ENCODE results near the gene SGCA.

Gene SGCA

GRCh38 chr17:50212121-50212843 is 46.5 kb downstream of the SGCA start:
- Histone ChIP-seq H3K4me1 (ENCODE audit: insufficient read depth, low read length) (peaks cover 56% of the 10 kb centered on the region), H3K4me3 (ENCODE audit: low read depth in 1 of 2, low read length in 2 of 2) (peak overlapping the region in 1 of 2 donors; percentile 12), H3K27ac (ENCODE audit: low read depth, low read length) (peak overlapping the region; percentile 59), H3K27me3 (ENCODE audit: control insufficient read depth in 1 of 2, insufficient read depth in 2 of 2, low read length in 2 of 2) (no peaks in the 10 kb centered on the region), H3K9ac (ENCODE audit: low read length) (peak overlapping the region; percentile 18), H3K9me3 (ENCODE audit: low read length) (no peaks in the 10 kb centered on the region), H3K36me3 (ENCODE audit: insufficient read depth, low read length) (no peaks in the 10 kb centered on the region)

- H3K27ac ChIP-seq (ENCODE audit: low read depth, low read length) = no peak overlapping the region
- peaks cover 49% of the 10 kb centered on the region for H3K4me1 ChIP-seq (ENCODE audit: insufficient read depth, low read length)
- H3K9ac ChIP-seq (ENCODE audit: low read length) = no peak overlapping the region
- no peaks in the 10 kb centered on the region for H3K36me3 ChIP-seq (ENCODE audit: insufficient read depth, low read length)
- H3K27me3 ChIP-seq (ENCODE audit: control insufficient read depth in 1 of 2, insufficient read depth in 2 of 2, low read length in 2 of 2) = no peaks in the 10 kb centered on the region
- no peak overlapping the region for H3K4me3 ChIP-seq (ENCODE audit: low read depth in 1 of 2, low read length in 2 of 2)
- no peaks in the 10 kb centered on the region for H3K9me3 ChIP-seq (ENCODE audit: low read length)
Measured at GRCh38 chr17:50213026-50214022, 47.5 kb downstream of the SGCA start.

GRCh38 chr17:50214976-50215760 is 49.4 kb downstream of the SGCA start:
- Histone ChIP-seq H3K9me3 (ENCODE audit: low read length) (no peaks in the 10 kb centered on the region), H3K4me1 (ENCODE audit: insufficient read depth, low read length) (peaks cover 43% of the 10 kb centered on the region), H3K4me3 (ENCODE audit: low read depth in 1 of 2, low read length in 2 of 2) (no peak overlapping the region), H3K27ac (ENCODE audit: low read depth, low read length) (no peak overlapping the region), H3K9ac (ENCODE audit: low read length) (no peak overlapping the region), H3K27me3 (ENCODE audit: control insufficient read depth in 1 of 2, insufficient read depth in 2 of 2, low read length in 2 of 2) (no peaks in the 10 kb centered on the region), H3K36me3 (ENCODE audit: insufficient read depth, low read length) (no peaks in the 10 kb centered on the region)

DNA sequence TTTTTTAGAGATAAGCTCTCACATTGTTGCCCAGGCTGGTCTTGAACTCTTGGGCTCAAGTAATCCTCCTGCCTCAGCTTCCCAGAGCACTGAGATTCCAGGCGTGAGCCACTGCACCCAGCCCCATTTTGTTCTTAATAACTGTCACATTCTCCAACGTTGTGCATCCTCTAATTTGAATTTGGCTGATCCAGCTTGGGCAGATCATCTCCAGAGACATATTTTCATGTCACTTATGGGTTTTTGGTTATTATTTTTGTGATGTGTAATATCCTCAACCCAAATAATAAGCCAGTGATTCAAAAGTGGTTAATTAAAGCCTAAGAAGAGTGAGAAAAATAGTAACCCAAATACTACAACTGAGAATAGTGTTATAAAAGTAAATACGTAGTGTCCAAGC is 51.8 kb downstream of the SGCA start:
- no peak overlapping the region for H3K4me3 ChIP-seq (ENCODE audit: low read depth in 1 of 2, low read length in 2 of 2)
- H3K9ac ChIP-seq (ENCODE audit: low read length) = no peak overlapping the region
- H3K27me3 ChIP-seq (ENCODE audit: control insufficient read depth in 1 of 2, insufficient read depth in 2 of 2, low read length in 2 of 2) = no peaks in the 10 kb centered on the region
- no peaks in the 10 kb centered on the region for H3K9me3 ChIP-seq (ENCODE audit: low read length)
- peaks cover 30% of the 10 kb centered on the region for H3K4me1 ChIP-seq (ENCODE audit: insufficient read depth, low read length)
- H3K36me3 ChIP-seq (ENCODE audit: insufficient read depth, low read length) = no peaks in the 10 kb centered on the region
- H3K27ac ChIP-seq (ENCODE audit: low read depth, low read length) = peak overlapping the region; percentile 60

GRCh38 chr17:50218071-50218759 is 52.4 kb downstream of the SGCA start:
- H3K9me3 ChIP-seq (ENCODE audit: low read length) = no peaks in the 10 kb centered on the region
- H3K4me1 ChIP-seq (ENCODE audit: insufficient read depth, low read length) = peaks cover 32% of the 10 kb centered on the region
- no peak overlapping the region for H3K9ac ChIP-seq (ENCODE audit: low read length)
- H3K27ac ChIP-seq (ENCODE audit: low read depth, low read length) = peak overlapping the region; percentile 31
- H3K4me3 ChIP-seq (ENCODE audit: low read depth in 1 of 2, low read length in 2 of 2) = no peak overlapping the region
- H3K27me3 ChIP-seq (ENCODE audit: control insufficient read depth in 1 of 2, insufficient read depth in 2 of 2, low read length in 2 of 2) = no peaks in the 10 kb centered on the region
- no peaks in the 10 kb centered on the region for H3K36me3 ChIP-seq (ENCODE audit: insufficient read depth, low read length)

DNA sequence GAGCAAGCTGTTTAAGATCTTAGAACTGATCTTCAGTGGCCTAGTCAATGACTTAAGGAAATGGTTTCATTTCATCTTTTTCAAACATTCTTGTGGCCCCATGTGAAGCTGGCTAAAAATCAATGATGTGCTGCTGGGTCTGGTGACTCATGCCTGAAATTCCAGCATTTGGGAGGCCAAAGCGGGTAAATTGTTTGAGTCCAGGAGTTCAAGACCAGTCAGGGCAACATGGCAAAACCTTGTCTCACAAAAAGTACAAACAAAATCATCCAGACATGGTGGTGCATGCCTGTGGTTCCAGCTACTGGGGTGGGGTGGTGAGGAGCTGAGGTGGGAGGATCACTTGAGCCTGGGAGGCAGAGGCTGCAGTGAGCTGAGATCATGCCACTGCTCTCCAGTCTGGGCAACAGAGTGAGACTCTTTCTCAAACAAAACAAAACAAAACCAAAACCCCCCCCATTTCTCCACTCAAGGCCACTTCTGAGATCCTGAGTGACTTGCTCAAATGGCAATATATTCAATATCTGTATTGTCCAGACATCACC is 53.0 kb downstream of the SGCA start:
- H3K9ac ChIP-seq (ENCODE audit: low read length) = no peak overlapping the region
- no peaks in the 10 kb centered on the region for H3K27me3 ChIP-seq (ENCODE audit: control insufficient read depth in 1 of 2, insufficient read depth in 2 of 2, low read length in 2 of 2)
- H3K4me3 ChIP-seq (ENCODE audit: low read depth in 1 of 2, low read length in 2 of 2) = no peak overlapping the region
- H3K36me3 ChIP-seq (ENCODE audit: insufficient read depth, low read length) = no peaks in the 10 kb centered on the region
- H3K27ac ChIP-seq (ENCODE audit: low read depth, low read length) = no peak overlapping the region
- no peaks in the 10 kb centered on the region for H3K9me3 ChIP-seq (ENCODE audit: low read length)
- H3K4me1 ChIP-seq (ENCODE audit: insufficient read depth, low read length) = peaks cover 33% of the 10 kb centered on the region

DNA sequence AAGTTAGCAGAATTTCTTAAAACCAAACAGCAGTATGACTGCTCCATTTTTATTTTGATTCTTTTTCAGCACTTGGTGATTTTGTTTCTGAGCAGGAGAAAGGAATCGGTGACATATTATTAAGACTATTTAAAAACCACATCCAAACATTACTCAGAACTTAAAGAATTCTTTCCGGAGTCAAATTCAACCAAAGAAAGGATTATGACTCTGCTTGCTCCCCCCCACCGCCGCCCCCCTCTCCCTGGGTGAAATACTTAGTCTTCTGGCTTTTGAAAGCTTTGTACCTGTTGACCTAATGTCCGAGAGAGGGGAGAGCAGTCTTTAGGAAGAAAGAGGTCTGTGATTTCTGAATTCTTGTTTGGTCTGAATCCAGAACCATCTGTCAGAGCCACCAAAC is 53.5 kb downstream of the SGCA start:
- no peaks in the 10 kb centered on the region for H3K36me3 ChIP-seq (ENCODE audit: insufficient read depth, low read length)
- H3K27me3 ChIP-seq (ENCODE audit: control insufficient read depth in 1 of 2, insufficient read depth in 2 of 2, low read length in 2 of 2) = no peaks in the 10 kb centered on the region
- peak overlapping the region; percentile 9 for H3K27ac ChIP-seq (ENCODE audit: low read depth, low read length)
- H3K4me3 ChIP-seq (ENCODE audit: low read depth in 1 of 2, low read length in 2 of 2) = no peak overlapping the region
- H3K9me3 ChIP-seq (ENCODE audit: low read length) = no peaks in the 10 kb centered on the region
- no peak overlapping the region for H3K9ac ChIP-seq (ENCODE audit: low read length)
- H3K4me1 ChIP-seq (ENCODE audit: insufficient read depth, low read length) = peaks cover 33% of the 10 kb centered on the region

DNA sequence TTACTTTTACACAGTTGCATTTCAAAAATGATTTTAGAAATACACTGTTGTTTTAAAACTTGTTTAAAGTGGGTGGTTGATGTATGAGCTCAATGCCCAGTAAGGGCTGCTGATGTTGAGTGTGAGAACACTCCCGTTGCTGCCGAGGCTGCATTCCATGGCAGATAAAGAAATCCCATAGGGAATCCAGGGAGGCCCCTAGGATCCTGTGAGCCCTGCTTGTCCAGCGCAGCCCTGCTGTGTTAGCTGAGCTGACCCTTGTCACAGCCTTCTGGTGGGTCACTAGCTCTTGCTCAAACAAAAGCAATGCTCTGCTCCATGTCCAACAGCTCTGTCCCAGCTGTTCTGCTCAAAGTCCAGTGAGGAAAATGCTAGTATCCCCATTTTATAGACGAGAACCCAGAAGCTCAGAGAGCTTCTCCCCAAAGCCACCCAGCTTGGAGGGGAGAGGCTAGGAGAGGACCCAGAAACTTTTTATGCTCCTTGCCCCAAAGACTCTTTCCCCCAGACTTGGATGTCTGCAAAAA is 54.2 kb downstream of the SGCA start:
- no peaks in the 10 kb centered on the region for H3K9me3 ChIP-seq (ENCODE audit: low read length)
- H3K27me3 ChIP-seq (ENCODE audit: control insufficient read depth in 1 of 2, insufficient read depth in 2 of 2, low read length in 2 of 2) = no peaks in the 10 kb centered on the region
- no peak overlapping the region for H3K9ac ChIP-seq (ENCODE audit: low read length)
- H3K4me3 ChIP-seq (ENCODE audit: low read depth in 1 of 2, low read length in 2 of 2) = no peak overlapping the region
- H3K36me3 ChIP-seq (ENCODE audit: insufficient read depth, low read length) = no peaks in the 10 kb centered on the region
- H3K4me1 ChIP-seq (ENCODE audit: insufficient read depth, low read length) = peaks cover 33% of the 10 kb centered on the region
- H3K27ac ChIP-seq (ENCODE audit: low read depth, low read length) = no peak overlapping the region

DNA sequence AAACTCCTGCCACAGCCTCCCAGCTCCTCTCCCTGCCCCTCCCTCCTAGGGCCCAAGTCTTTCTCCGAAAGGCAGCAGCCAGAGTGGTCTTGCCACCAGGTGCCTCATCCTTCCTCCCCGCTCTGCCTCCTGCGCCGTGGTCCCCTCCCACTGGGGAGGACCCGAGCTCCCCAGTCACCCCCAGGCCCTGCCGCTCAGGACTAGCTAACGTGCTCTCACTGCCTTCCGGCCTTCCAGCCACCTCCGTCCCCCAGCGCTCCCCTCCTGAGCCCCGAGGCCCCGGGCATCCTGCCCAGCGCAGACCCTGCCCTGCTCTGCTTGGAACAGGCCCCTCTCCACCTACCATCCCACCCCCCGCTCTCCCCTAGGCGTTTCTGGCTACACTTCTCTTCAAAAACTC is 55.0 kb downstream of the SGCA start:
- Histone ChIP-seq H3K9ac (ENCODE audit: low read length) (no peak overlapping the region), H3K27ac (ENCODE audit: low read depth, low read length) (no peak overlapping the region), H3K9me3 (ENCODE audit: low read length) (no peaks in the 10 kb centered on the region), H3K36me3 (ENCODE audit: insufficient read depth, low read length) (no peaks in the 10 kb centered on the region), H3K4me3 (ENCODE audit: low read depth in 1 of 2, low read length in 2 of 2) (no peak overlapping the region), H3K4me1 (ENCODE audit: insufficient read depth, low read length) (peaks cover 33% of the 10 kb centered on the region), H3K27me3 (ENCODE audit: control insufficient read depth in 1 of 2, insufficient read depth in 2 of 2, low read length in 2 of 2) (no peaks in the 10 kb centered on the region)

DNA sequence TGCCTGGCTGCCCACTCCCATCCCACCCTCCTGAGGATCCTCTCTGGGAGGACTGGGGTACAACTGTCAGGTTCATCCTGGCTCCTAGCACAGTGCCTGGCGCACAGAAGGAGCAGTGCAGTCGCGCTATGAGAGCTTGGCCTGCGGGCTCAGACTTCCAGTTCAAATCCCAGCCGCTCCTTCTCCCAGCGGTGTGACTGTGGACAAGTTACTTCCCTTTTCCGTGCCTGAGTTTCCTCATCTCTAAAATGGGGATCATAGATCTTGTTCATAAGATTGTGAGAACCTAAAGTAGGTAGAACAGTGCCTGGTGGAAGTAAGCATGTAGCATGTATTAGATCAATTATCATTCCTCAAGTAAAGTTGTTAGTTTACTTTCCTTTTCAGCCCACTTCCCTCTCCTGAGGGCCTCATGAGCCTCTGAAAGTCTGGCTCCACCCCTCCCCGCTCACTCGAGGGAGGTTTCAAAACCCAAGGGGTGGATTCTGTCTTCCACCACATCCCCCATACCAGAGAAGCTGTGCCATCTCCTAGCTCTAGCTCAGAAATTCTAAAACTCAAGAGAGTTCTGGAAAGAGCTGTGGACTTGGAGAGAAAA is 55.6 kb downstream of the SGCA start:
- Histone ChIP-seq H3K4me1 (ENCODE audit: insufficient read depth, low read length) (peaks cover 33% of the 10 kb centered on the region), H3K9me3 (ENCODE audit: low read length) (no peaks in the 10 kb centered on the region), H3K27ac (ENCODE audit: low read depth, low read length) (peak overlapping the region; percentile 22), H3K27me3 (ENCODE audit: control insufficient read depth in 1 of 2, insufficient read depth in 2 of 2, low read length in 2 of 2) (no peaks in the 10 kb centered on the region), H3K4me3 (ENCODE audit: low read depth in 1 of 2, low read length in 2 of 2) (no peak overlapping the region), H3K9ac (ENCODE audit: low read length) (no peak overlapping the region), H3K36me3 (ENCODE audit: insufficient read depth, low read length) (no peaks in the 10 kb centered on the region)

Data from muscle layer of colon (tissue), 2 donors.